Measurements from ENCODE around the gene STARD9. TPM values are rescaled to one million over a fixed set of nuclear protein-coding genes. Genes with fewer than 3 reads are reported as not detected.
"Not testable (repeated sequence)": the region's sequence is repeated elsewhere in the genome, so short reads cannot be mapped to it uniquely, and the experiment has no call there.

Gene STARD9
- 3.5 and 4.2 TPM in 2 replicates for total RNA-seq (2012; rRNA removed)

GRCh38 chr15:42575188-42576039 lies at the start of gene STARD9:
Gene STARD9, plus strand, starts transcription at chr15:42575606. Its CDS starts 110 bp downstream, at chr15:42575716.
- no peaks in the 10 kb centered on the region for H3K36me3 ChIP-seq (ENCODE audit: insufficient read depth, low read length)
- peak within 1 kb of the TSS; percentile 89 for H3K4me3 ChIP-seq (ENCODE audit: low read length)
- peaks cover 29% of the 10 kb centered on the region for H3K4me1 ChIP-seq (ENCODE audit: control insufficient read depth, insufficient read depth, low read length)
- peak within 1 kb of the TSS; percentile 94 for H3K4me2 ChIP-seq (ENCODE audit: low read length)
- H3K9ac ChIP-seq (ENCODE audit: low read depth, low read length), result peak within 1 kb of the TSS; percentile 85
- no peaks in the 10 kb centered on the region for H3K9me3 ChIP-seq (replicated peaks; ENCODE audit: low read length)
- H3K27me3 ChIP-seq (ENCODE audit: control insufficient read depth, insufficient read depth, low read length), result peaks cover 5% of the 10 kb centered on the region

GRCh38 chr15:42528970-42529369 lies 46.4 kb upstream of the STARD9 start:
- Histone ChIP-seq H3K9ac (ENCODE audit: low read depth, low read length) (no peak overlapping the region), H3K4me1 (ENCODE audit: control insufficient read depth, insufficient read depth, low read length) (no peaks in the 10 kb centered on the region), H3K27me3 (ENCODE audit: control insufficient read depth, insufficient read depth, low read length) (no peaks in the 10 kb centered on the region), H3K4me3 (ENCODE audit: low read length) (no peak overlapping the region), H3K36me3 (ENCODE audit: insufficient read depth, low read length) (peaks cover 42% of the 10 kb centered on the region), H3K4me2 (ENCODE audit: low read length) (no peak overlapping the region), H3K9me3 (replicated peaks; ENCODE audit: low read length) (no peaks in the 10 kb centered on the region)

- H3K36me3 ChIP-seq (ENCODE audit: insufficient read depth, low read length), result peaks cover 36% of the 10 kb centered on the region
- no peak overlapping the region for H3K4me3 ChIP-seq (ENCODE audit: low read length)
- no peaks in the 10 kb centered on the region for H3K9me3 ChIP-seq (replicated peaks; ENCODE audit: low read length)
- no peak overlapping the region for H3K9ac ChIP-seq (ENCODE audit: low read depth, low read length)
- H3K4me1 ChIP-seq (ENCODE audit: control insufficient read depth, insufficient read depth, low read length), result no peaks in the 10 kb centered on the region
- no peaks in the 10 kb centered on the region for H3K27me3 ChIP-seq (ENCODE audit: control insufficient read depth, insufficient read depth, low read length)
- H3K4me2 ChIP-seq (ENCODE audit: low read length), result no peak overlapping the region
Observed at GRCh38 chr15:42533246-42533645, 42.2 kb upstream of the STARD9 start.

- H3K4me3 ChIP-seq (ENCODE audit: low read length), result no peak overlapping the region
- H3K9me3 ChIP-seq (replicated peaks; ENCODE audit: low read length), result no peaks in the 10 kb centered on the region
- H3K9ac ChIP-seq (ENCODE audit: low read depth, low read length), result no peak overlapping the region
- no peak overlapping the region for H3K4me2 ChIP-seq (ENCODE audit: low read length)
- no peaks in the 10 kb centered on the region for H3K27me3 ChIP-seq (ENCODE audit: control insufficient read depth, insufficient read depth, low read length)
- H3K36me3 ChIP-seq (ENCODE audit: insufficient read depth, low read length), result peaks cover 23% of the 10 kb centered on the region
- peaks cover 22% of the 10 kb centered on the region for H3K4me1 ChIP-seq (ENCODE audit: control insufficient read depth, insufficient read depth, low read length)
Observed at GRCh38 chr15:42544853-42545629, 30.4 kb upstream of the STARD9 start.

- peak overlapping the region; percentile 99 for H3K4me3 ChIP-seq (ENCODE audit: low read length)
- H3K9ac ChIP-seq (ENCODE audit: low read depth, low read length), result peak overlapping the region; percentile 96
- H3K4me2 ChIP-seq (ENCODE audit: low read length), result peak overlapping the region; percentile 85
- H3K4me1 ChIP-seq (ENCODE audit: control insufficient read depth, insufficient read depth, low read length), result peaks cover 22% of the 10 kb centered on the region
- H3K9me3 ChIP-seq (replicated peaks; ENCODE audit: low read length), result no peaks in the 10 kb centered on the region
- H3K27me3 ChIP-seq (ENCODE audit: control insufficient read depth, insufficient read depth, low read length), result no peaks in the 10 kb centered on the region
- peaks cover 23% of the 10 kb centered on the region for H3K36me3 ChIP-seq (ENCODE audit: insufficient read depth, low read length)
Observed at GRCh38 chr15:42547918-42548248, 27.5 kb upstream of the STARD9 start.

- H3K4me1 ChIP-seq (ENCODE audit: control insufficient read depth, insufficient read depth, low read length), result peaks cover 22% of the 10 kb centered on the region
- H3K36me3 ChIP-seq (ENCODE audit: insufficient read depth, low read length), result peaks cover 21% of the 10 kb centered on the region
- H3K9ac ChIP-seq (ENCODE audit: low read depth, low read length), result peak within 1 kb of the TSS; percentile 96
- H3K27me3 ChIP-seq (ENCODE audit: control insufficient read depth, insufficient read depth, low read length), result no peaks in the 10 kb centered on the region
- H3K9me3 ChIP-seq (replicated peaks; ENCODE audit: low read length), result no peaks in the 10 kb centered on the region
- peak within 1 kb of the TSS; percentile 85 for H3K4me2 ChIP-seq (ENCODE audit: low read length)
- H3K4me3 ChIP-seq (ENCODE audit: low read length), result peak within 1 kb of the TSS; percentile 99
Observed at GRCh38 chr15:42548249-42549031, 27.0 kb upstream of the STARD9 start, which contains the start of the genes HAUS2 and LRRC57. Gene HAUS2, plus strand, starts transcription at chr15:42548838. Its CDS starts 35 bp downstream, at chr15:42548873. Gene LRRC57, minus strand, starts transcription at chr15:42548793. Its CDS starts 359 bp downstream, at chr15:42548434.

- H3K4me1 ChIP-seq (ENCODE audit: control insufficient read depth, insufficient read depth, low read length), result peaks cover 22% of the 10 kb centered on the region
- peak overlapping the region; percentile 96 for H3K9ac ChIP-seq (ENCODE audit: low read depth, low read length)
Observed at GRCh38 chr15:42549032-42549491, 26.3 kb upstream of the STARD9 start.

GRCh38 chr15:42549741-42550392 lies 25.5 kb upstream of the STARD9 start:
- H3K9me3 ChIP-seq (replicated peaks; ENCODE audit: low read length), result no peaks in the 10 kb centered on the region
- peak overlapping the region; percentile 96 for H3K9ac ChIP-seq (ENCODE audit: low read depth, low read length)
- peak overlapping the region; percentile 64 for H3K4me3 ChIP-seq (ENCODE audit: low read length)
- peaks cover 9% of the 10 kb centered on the region for H3K36me3 ChIP-seq (ENCODE audit: insufficient read depth, low read length)
- H3K4me2 ChIP-seq (ENCODE audit: low read length), result peak overlapping the region; percentile 85
- no peaks in the 10 kb centered on the region for H3K27me3 ChIP-seq (ENCODE audit: control insufficient read depth, insufficient read depth, low read length)
- H3K4me1 ChIP-seq (ENCODE audit: control insufficient read depth, insufficient read depth, low read length), result peaks cover 22% of the 10 kb centered on the region

More at GRCh38 chr15:42549032-42549491, 26.3 kb upstream of the STARD9 start:
- no peaks in the 10 kb centered on the region for H3K27me3 ChIP-seq (ENCODE audit: control insufficient read depth, insufficient read depth, low read length)
- no peaks in the 10 kb centered on the region for H3K9me3 ChIP-seq (replicated peaks; ENCODE audit: low read length)
- peak overlapping the region; percentile 99 for H3K4me3 ChIP-seq (ENCODE audit: low read length)
- peak overlapping the region; percentile 85 for H3K4me2 ChIP-seq (ENCODE audit: low read length)
- peaks cover 14% of the 10 kb centered on the region for H3K36me3 ChIP-seq (ENCODE audit: insufficient read depth, low read length)

- H3K4me3 ChIP-seq (ENCODE audit: low read length), result no peak overlapping the region
- peaks cover under 1% of the 10 kb centered on the region for H3K36me3 ChIP-seq (ENCODE audit: insufficient read depth, low read length)
- H3K9me3 ChIP-seq (replicated peaks; ENCODE audit: low read length), result no peaks in the 10 kb centered on the region
- no peaks in the 10 kb centered on the region for H3K27me3 ChIP-seq (ENCODE audit: control insufficient read depth, insufficient read depth, low read length)
- no peak overlapping the region for H3K9ac ChIP-seq (ENCODE audit: low read depth, low read length)
- peaks cover 5% of the 10 kb centered on the region for H3K4me1 ChIP-seq (ENCODE audit: control insufficient read depth, insufficient read depth, low read length)
- H3K4me2 ChIP-seq (ENCODE audit: low read length), result no peak overlapping the region
Observed at GRCh38 chr15:42553554-42553953, 21.9 kb upstream of the STARD9 start.

GRCh38 chr15:42556550-42557207 lies 18.7 kb upstream of the STARD9 start:
- not testable (repeated sequence) for H3K9ac ChIP-seq (ENCODE audit: low read depth, low read length); H3K27me3 ChIP-seq (ENCODE audit: control insufficient read depth, insufficient read depth, low read length); H3K4me2 ChIP-seq (ENCODE audit: low read length); H3K9me3 ChIP-seq (replicated peaks; ENCODE audit: low read length); H3K4me1 ChIP-seq (ENCODE audit: control insufficient read depth, insufficient read depth, low read length); H3K4me3 ChIP-seq (ENCODE audit: low read length)
- H3K36me3 ChIP-seq (ENCODE audit: insufficient read depth, low read length), result peaks cover 15% of the 10 kb centered on the region

All from skeletal muscle satellite cell (primary cell).